Suppressor macrophage treated with lipopolysaccharide for 1 hour (primary cell): ENCODE results near the gene GMDS.

Source experiments
- DNase-seq, 3 donors: peaks; one replicate each; pipeline ENCODE4 v3.0.0-alpha.2; 2020 to 2022

GMDS gene

DNA sequence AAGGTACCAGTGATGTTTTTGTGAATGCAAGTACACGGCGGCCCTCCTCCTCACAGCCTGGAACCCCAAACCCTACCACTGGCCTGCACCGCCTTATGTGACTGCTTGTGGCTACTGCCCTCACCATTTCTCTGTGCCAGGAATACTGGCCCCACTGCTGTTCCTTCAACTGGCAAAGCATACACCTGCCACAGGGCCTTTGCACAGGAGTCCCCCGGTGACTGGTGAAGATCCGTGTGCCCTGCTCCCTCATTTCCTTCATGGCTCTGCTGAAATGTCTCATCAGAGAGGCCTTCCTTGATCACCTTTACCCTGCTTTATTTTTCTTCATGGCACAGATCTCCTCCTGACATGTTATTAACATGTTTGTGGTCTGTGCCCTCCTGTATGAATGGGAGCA is 581.9 kb downstream of the GMDS start:
- no peak for DNase-seq

DNA sequence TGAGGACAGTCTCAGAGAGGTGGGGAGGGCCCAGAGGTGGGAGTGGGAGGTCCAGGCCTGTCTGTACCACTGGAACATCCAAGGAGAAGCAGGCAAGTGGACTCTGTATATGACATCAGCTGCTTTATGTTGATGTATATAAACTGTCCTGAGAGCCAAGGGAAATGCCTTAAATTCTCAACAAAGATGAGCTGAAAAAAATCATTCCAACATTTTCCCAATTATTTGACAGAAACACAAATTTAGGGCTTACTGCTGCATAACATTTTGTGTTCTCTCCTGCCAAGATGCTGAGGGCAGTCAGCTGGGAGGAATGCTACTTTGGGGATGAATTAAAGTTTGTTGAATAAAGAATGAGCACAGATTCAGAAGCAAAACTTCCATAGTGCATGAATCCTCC is 582.9 kb downstream of the GMDS start:
- DNase-seq: no peak

GRCh38 chr6:1659816-1660215 is 585.6 kb downstream of the GMDS start:
- peak in 1 of 3 donors; percentile 9 for DNase-seq

GRCh38 chr6:1658212-1659005 is 587.0 kb downstream of the GMDS start:
- no peak for DNase-seq

DNA sequence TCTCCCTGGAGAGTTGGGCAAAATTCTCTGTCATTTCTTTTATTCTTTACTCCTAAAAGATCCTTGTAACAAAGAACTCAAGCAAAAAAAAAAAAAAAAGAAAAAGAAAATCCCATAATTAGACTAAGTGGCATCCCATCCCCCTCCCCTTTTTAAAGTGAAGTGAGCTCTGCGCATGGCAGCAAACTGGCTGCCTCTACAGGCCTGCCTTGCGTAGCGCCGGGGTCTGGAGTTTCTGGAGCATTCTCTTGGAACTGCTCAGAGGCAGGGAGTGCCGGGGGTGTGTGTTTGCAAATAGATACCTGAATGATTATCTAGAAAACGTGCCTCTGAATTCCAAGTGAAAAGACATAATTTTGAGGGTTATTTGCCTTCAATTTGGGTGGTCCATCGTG is 587.6 kb downstream of the GMDS start:
- DNase-seq: no peak

GRCh38 chr6:1657116-1657770 is 588.2 kb downstream of the GMDS start:
- peak; percentile 18 to 43 (median 29) for DNase-seq

GRCh38 chr6:1654054-1654453 is 591.4 kb downstream of the GMDS start:
- DNase-seq: peak; percentile 60 to 90 (median 85)

- no peak for DNase-seq
Observed at GRCh38 chr6:1652842-1653241, 592.6 kb downstream of the GMDS start.

GRCh38 chr6:1651362-1651761 is 594.0 kb downstream of the GMDS start:
- no peak for DNase-seq

DNA sequence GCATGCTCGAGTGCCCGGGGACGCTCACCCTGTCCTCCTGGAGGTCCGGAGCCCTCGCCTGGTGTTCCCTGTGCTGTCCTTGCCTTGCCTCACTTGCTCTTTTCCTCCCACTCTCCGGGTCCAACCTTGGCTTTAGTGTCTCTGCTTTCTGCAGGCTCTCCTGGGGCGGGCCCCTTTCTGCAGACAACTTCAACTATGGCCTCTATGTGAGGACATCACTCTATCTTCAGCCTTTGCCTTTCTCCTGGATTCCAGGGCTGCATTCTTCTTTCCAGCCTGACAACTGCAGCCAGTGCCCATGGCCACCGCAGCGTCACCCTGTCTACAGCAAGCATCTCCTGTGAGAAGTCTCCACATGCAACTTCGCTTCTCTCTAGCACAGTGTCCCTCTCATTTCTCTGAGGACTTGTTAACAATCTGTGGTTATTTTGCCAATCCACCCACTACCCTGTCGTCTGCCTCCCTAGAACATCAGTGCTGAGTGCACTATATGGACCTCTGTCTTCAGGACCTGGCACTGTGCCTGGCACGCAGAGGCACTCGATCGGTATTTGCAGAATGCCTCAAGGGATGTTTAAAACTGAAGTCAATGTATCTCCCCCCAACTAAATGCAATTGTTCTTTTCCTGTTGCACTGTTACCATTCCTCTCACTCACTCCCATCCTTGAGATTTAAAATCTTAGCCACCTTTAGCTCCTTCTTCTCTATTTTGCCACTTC is 599.8 kb downstream of the GMDS start:
- no peak for DNase-seq

DNA sequence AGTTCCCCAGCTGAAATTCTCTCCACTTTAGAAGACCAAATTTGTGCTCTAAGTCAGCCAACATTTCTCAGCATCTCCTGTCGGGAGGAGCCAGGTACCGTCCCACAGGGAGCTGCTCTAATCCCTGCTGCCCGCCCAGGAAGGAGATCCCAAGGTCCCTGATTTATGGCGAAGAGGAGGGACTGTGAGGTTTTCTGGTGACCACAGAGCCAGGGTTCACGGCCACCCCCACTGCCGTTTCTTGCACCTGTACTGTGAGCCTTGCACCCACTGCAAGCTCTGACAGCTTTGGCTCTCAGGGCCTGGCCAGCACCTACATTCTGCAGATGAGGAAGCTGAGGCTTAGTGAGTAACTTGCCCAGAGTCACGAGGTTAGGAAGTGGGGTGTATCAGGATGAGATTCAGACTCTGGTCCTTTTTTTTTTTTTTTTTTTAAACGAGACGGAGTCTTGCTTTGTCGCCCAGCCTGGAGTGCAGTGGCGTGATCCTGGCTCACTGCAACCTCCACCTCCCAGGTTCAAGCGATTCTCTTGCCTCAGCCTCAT is 600.8 kb downstream of the GMDS start:
- DNase-seq: peak; percentile 62 to 66 (median 63)

- DNase-seq: no peak
Observed at GRCh38 chr6:1643830-1644445, 601.5 kb downstream of the GMDS start.

- DNase-seq: no peak
Observed at GRCh38 chr6:1643111-1643510, 602.3 kb downstream of the GMDS start.

- no peak for DNase-seq
Observed at GRCh38 chr6:1641343-1641885, 604.0 kb downstream of the GMDS start.

DNA sequence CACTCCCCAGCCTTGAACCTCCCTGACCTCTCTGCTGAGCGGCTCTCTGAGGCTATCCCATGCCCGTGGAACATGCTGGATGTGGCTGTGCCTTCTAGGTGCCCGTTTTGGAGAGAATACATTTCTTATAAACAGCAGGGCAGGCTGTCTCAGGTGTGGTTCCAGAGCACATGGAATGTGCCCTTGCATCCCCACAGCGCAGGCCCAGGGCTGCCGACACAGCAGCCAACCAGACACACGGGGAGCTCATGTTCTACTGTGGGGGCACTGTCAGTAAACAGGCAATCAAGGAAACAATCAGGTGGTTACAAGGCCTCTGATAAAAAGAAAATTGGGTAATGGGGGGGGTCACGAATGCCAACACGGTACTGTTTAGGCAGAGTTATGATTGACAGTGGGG is 604.9 kb downstream of the GMDS start:
- no peak for DNase-seq

- DNase-seq: no peak
Observed at GRCh38 chr6:1639430-1639829, 606.0 kb downstream of the GMDS start.

GRCh38 chr6:1636971-1637871 is 608.2 kb downstream of the GMDS start:
- DNase-seq: no peak

DNA sequence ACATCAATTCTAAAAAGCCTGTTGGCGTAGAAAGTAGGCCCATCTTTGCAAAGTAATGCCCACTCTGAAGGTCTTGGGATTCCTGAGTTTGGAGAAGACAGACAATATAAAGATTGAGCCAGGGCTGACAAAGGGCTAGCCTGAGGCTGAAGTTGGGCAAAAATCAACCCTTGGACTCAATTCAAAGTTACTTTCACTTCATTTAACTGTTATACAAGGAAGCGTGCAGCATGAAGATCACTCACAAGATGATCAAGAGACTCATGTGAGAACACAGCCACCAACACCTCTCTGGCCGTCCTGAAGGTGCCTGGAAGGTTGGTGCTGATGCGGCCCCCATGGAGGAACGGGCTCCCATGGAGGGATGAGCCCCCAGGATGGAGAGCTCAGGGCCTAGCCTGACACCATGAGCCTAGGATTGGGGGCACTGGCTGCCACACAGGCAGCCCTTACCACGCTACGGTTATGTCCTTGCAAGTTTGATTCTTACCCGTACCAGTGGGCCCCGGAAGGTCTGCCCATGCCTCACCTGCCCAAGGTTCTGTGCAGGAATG is 609.1 kb downstream of the GMDS start:
- no peak for DNase-seq

DNA sequence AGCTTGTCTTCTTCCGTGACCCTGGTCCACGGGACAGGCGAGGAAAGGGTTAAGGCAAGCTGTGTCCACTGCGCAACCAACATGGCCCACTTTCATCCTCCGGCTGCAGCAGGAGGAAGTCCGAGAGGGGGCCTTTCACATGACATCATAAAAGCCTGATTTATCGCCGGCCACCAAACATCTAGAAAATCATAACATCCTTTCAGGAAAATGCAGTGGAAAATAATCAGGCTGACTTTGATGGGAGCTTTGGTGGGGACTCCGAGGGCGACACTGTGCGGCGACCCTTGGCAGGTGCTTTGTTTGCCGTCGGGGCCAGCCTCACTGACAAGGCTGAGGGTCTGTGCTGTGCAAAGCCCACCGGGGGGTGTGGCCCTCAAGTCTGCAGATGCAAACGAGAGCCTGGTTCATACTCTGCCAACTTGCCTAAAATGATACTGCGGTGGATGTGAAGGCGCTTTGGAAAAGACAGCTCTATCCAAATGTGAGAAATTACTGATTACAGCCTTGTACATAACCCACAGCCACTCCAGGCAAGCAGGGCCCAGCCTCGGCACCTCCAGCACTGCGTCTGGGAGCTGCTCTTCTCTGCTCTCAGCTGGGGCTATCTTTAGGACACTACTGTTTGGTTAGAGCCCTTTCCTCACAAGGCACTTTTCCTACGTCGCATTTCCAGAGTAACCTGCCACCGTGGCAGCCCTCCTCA is 609.9 kb downstream of the GMDS start:
- no peak for DNase-seq

- no peak for DNase-seq
Observed at GRCh38 chr6:1634081-1634480, 611.3 kb downstream of the GMDS start.
